GM18951 (cell line): ENCODE data around the gene NBEAL2.

Experiments
- POLR2A ChIP-seq: IDR thresholded peaks from 4 replicates; pipeline ENCODE4 v1.6.1; 2011; ENCODE audit warnings: mild to moderate bottlenecking; ENCODE audit not compliant: insufficient read length, insufficient read depth; ENCODE audit errors: extremely low read depth
- in situ Hi-C: fragments of 300-500 bp; cut with MboI; formaldehyde crosslinking; loops from one replicate; pipeline ENCODE4 v1.12.0; 2022; ENCODE audit warnings: low sequenced_read_pairs, mixed read lengths, inconsistent platforms; ENCODE audit not compliant: unreplicated experiment

Gene NBEAL2

DNA sequence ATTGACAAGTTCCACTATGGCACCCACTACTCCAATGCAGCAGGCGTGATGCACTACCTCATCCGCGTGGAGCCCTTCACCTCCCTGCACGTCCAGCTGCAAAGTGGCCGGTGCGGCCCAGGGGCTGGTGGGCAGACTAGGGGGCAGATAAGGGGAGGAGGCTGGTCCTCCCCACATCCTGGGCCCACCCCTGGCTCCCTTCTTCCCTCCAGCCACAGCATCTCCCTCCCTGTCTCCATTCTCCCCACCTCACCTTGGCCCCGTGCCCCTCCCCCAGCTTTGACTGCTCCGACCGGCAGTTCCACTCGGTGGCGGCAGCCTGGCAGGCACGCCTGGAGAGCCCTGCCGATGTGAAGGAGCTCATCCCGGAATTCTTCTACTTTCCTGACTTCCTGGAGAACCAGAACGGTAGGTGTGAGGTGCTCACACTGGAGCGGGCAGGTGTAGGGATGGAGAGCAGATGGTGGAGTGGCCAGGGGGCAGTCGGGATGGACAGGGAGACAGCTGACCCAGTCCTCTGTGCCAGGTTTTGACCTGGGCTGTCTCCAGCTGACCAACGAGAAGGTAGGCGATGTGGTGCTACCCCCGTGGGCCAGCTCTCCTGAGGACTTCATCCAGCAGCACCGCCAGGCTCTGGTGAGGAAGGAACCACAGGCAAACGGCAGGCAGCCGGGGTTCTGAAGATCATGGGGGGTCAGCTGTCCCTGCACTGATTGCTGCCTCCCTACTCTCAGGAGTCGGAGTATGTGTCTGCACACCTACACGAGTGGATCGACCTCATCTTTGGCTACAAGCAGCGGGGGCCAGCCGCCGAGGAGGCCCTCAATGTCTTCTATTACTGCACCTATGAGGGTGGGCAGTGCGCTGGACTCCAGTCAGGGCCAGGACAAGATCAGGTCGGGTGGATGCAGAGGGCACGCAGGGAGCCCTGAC is 26.0 kb downstream of the NBEAL2 start:
- TF ChIP-seq POLR2A, result no peak
- in situ Hi-C loops, result no loop called here

DNA sequence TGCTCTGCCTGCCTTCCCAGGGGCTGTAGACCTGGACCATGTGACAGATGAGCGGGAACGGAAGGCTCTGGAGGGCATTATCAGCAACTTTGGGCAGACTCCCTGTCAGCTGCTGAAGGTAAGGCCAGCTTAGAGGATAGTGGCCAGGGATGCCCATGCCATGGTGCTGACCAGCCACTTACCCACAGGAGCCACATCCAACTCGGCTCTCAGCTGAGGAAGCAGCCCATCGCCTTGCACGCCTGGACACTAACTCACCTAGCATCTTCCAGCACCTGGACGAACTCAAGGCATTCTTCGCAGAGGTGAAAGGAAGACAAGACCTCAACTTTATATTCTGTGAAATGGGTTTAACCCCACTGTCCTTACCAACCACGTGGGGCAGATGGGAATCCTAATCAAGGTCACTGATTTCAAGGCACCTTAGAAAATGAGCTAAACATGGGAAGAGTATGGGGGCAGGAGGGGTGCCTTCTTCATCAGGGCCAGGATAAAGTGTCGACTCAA is 26.7 kb downstream of the NBEAL2 start:
- in situ Hi-C loops, result no loop called here
- no peak for TF ChIP-seq POLR2A

DNA sequence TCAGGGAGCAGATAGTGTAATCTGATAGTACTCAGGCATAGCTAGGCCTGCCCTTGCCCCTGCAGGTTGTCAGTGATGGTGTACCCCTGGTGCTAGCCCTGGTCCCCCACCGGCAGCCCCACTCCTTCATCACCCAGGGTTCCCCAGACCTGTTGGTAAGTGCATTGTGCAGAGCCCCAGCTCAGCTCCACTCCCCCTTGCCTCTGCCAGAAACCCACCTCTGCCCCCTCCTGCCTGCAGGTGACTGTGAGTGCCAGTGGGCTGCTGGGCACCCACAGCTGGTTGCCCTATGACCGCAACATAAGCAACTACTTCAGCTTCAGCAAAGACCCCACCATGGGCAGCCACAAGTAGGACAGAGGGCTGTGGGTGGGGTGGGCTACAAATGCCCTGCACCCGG is 27.5 kb downstream of the NBEAL2 start:
- in situ Hi-C loops, result no loop called here
- no peak for TF ChIP-seq POLR2A

DNA sequence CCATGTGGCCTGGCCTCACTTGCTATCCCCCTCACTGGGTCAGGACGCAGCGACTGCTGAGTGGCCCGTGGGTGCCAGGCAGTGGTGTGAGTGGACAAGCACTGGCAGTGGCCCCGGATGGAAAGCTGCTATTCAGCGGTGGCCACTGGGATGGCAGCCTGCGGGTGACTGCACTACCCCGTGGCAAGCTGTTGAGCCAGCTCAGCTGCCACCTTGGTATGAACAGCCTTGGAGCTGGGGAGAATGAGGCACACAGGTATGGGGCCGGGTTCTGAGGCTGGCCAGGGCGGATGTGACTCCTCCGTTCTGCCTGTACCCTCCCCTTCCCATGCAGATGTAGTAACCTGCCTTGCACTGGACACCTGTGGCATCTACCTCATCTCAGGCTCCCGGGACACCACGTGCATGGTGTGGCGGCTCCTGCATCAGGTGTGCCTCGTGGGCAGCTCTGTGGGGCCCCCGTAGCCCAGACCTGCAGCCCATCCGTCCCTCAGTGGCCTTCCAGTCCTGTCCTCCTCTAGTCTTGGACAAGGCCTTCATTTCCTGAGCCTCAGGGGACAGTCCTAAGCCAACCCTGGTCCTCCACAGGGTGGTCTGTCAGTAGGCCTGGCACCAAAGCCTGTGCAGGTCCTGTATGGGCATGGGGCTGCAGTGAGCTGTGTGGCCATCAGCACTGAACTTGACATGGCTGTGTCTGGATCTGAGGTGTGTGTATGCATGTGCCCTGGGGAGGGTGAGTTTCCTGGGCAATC is 28.2 kb downstream of the NBEAL2 start:
- TF ChIP-seq POLR2A, result no peak
- in situ Hi-C loops, result no loop called here

DNA sequence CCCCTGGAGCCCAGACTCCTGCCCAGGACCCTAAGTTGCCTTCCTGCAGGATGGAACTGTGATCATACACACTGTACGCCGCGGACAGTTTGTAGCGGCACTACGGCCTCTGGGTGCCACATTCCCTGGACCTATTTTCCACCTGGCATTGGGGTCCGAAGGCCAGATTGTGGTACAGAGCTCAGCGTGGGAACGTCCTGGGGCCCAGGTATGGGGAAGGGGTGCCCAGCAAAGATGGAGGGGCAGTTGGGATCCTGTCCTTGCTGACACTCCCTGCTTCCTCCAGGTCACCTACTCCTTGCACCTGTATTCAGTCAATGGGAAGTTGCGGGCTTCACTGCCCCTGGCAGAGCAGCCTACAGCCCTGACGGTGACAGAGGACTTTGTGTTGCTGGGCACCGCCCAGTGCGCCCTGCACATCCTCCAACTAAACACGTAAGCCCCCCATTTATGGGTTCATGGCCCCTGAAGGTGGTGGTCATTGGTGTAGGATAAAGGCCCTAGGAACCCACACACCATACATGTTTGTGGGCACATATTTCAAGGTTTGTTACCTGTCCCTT is 28.8 kb downstream of the NBEAL2 start:
- in situ Hi-C loops, result no loop called here
- TF ChIP-seq POLR2A, result no peak

DNA sequence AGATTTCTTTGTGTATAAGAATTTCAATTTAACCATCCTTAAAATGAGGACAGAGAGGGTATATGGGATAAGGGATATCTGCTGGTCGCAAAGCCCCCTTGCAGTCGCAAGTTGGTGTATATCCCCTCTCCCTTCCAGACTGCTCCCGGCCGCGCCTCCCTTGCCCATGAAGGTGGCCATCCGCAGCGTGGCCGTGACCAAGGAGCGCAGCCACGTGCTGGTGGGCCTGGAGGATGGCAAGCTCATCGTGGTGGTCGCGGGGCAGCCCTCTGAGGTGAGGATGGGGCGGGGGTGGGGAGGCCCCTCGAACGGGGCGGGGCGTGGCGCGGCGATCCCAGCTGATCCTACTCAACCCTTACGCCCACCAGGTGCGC is 29.4 kb downstream of the NBEAL2 start:
- in situ Hi-C loops, result no loop called here
- no peak for TF ChIP-seq POLR2A

DNA sequence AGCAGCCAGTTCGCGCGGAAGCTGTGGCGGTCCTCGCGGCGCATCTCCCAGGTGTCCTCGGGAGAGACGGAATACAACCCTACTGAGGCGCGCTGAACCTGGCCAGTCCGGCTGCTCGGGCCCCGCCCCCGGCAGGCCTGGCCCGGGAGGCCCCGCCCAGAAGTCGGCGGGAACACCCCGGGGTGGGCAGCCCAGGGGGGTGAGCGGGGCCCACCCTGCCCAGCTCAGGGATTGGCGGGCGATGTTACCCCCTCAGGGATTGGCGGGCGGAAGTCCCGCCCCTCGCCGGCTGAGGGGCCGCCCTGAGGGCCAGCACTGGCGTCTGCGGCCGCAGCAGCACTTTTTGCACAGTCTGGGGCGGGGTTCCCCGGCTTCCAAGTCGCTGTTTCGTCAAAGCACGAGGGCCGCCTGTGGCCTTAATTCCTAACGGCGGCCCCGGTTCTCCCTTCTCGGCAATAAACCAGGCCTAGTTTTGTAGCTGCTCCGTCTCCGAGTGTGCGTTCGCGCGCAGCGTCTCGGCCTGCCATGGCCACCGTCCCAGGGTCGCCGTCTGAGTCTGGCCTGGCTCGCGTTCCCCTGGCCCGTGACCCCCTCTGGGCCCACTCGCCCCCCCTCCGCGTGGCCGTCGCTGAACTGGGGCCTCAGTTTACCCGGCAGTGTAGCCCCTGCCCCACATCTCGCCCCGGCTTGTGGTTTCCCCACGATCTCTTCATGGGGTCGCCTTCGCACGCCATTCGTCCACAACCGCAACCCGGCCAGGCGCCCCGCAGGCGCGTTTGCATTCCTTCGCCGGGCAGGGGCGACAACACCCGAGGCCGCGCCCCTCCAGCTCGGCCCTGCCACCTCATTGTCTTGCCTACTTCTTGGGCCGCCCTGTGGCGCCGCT is 30.0 kb downstream of the NBEAL2 start:
- in situ Hi-C loops, result no loop called here
- TF ChIP-seq POLR2A, result peak; percentile 68

DNA sequence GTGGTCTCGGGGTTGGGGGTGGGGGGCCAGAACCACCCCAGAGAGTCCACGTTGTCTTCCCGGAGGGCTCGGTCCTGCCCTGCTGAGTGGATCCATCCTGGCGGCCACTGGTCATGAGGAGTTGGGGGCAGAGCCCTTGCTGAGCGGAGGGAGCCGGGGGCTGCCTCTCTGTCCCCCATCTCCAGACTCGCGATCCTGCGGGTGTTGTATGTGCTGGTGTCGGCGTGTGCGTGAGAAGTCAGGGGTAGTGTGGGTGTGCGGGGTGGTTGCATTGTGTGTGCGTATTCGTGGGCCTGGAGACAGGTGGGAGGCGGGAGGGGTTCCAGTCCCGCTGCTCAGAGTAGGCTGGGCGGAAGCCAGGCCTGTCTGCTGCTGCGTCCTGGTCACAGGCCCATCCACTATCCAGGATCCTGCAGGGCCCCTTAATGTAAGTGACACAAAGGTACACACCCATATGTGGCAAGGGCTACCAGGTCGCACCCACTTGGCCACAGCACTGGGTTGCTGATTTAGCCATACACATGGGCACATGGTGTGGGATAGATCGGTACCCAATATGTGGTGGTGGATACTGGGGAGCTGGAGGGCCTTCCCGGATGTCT is 30.7 kb downstream of the NBEAL2 start:
- TF ChIP-seq POLR2A, result no peak
- in situ Hi-C loops, result no loop called here

DNA sequence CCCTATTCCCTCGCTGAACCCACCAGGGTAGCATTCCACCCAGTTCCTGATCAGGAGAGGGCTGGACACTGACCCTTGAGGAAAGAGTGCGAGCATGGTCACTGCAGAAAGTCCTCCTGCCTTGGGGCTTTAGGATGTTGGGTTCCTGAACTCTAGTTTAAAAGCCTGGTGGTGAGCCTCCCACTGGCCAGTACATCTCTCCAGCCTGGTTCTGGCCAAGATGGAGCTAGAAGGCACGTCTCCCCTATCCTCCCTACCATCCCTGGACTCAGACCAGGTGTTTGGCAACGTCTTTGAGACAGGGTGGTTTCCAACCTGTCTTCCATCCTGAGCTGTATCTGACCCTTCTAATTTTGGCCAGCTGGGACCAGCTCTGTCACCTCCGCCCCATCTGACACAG is 31.4 kb downstream of the NBEAL2 start:
- no peak for TF ChIP-seq POLR2A
- in situ Hi-C loops, result no loop called here

DNA sequence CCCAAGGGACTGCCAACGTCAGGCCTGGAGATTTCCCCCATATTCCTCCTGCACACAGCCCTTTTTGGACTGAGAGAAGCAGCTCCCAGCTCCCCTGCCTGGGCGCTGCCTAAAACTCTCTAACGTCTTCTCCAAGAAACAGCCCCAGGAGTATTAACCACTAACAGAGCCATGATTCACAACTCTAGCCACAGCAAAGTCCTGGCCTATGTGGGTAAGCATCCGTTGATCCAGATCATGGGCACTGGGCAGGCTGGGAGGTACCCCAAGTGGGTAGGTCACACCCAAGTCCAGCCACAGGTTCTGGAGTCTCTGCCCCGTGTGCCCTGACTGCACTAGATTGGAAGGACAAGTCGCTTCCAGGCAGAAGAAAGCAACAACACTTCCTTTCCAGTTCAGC is 31.9 kb downstream of the NBEAL2 start:
- in situ Hi-C loops, result no loop called here

DNA sequence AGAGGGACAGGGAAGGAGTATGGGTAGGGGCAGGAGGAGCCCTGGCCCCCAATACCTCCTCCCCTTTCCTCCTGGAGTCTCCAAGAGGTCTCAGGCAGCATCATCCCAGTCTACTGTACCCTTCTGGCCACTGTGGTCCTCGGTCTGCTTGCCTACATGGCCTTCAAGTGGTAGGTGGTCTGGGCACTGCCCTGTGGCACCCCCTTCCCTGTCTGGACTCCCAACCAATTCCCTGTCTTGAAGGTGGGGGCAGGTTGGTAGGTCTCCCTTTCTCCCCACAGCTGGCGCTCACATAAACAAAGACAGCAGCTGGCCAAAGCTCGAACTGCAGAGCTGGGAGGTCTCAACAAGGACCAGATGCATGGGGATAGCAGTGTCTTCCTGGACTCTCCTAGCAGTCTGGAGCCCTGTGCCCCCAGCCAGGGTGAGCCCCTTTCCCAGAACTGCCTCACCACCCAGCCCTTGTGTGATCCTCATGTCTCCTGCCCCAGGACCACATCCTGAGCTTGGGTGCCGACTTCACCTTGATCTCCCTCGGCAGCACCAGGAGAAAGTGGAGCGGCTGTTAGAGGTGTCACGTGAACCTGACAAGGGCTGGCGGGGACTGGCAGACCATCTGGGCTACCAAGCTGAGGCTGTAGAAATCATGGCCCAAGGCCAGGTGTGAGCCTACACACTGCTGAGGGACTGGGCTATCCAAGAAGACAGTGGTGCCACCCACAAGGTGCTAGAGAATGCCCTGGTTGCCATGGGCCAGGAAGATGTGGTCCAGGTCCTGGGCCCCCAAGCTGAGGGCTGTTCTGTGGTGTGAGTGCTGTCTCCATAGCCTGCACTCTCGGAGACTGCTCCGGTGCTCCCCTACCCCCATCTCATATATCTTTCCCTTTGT is 33.1 kb downstream of the NBEAL2 start:
- in situ Hi-C loops, result no loop called here
- TF ChIP-seq POLR2A, result no peak

More for the DNA sequence above, 31.9 kb downstream of the NBEAL2 start:
- no peak for TF ChIP-seq POLR2A
